Endothelial cell of coronary artery (primary cell): Measurements from ENCODE around the gene CST1. TPM values are rescaled to one million over a fixed set of nuclear protein-coding genes. Genes with fewer than 3 reads are reported as not detected.

Experiments used
- total RNA-seq: library from RNA; depleted of rRNA; stranded (reverse); fragments of >200 nt; gene quantifications from 2 replicates; pipeline ENCODE4 v1.2.3, GENCODE V29; 2014

Gene CST1
- 0.18 and 0.38 TPM in 2 replicates for total RNA-seq

GRCh38 chr20:23750786-23751185 lies at the start of gene CST1:
TSS of gene CST1 (minus strand) at chr20:23750935. CDS start at chr20:23750866, 69 bp downstream.

Other genes starting within 250 kb of the CST1 start
- not detected in 2 replicates for gene CST9L, start 182.5 kb downstream of the CST1 start, total RNA-seq
- not detected in 2 replicates for gene CST9, start 145.0 kb downstream of the CST1 start, total RNA-seq
- 84.3 and 111 TPM in 2 replicates for gene CST3, start 113.0 kb downstream of the CST1 start, total RNA-seq
- gene CST4, start 61.9 kb downstream of the CST1 start, total RNA-seq: not detected in 2 replicates
- gene CST2, start 75.8 kb upstream of the CST1 start, total RNA-seq: not detected in 2 replicates
- gene CST5, start 128.8 kb upstream of the CST1 start, total RNA-seq: not detected in 2 replicates
- not detected in 2 replicates for gene GGTLC1, start 237.8 kb upstream of the CST1 start, total RNA-seq